WTC11 (cell line): Measurements from ENCODE around the gene TNIK. TPM values are rescaled to one million over a fixed set of nuclear protein-coding genes. Genes with fewer than 3 reads are reported as not detected.
A peak's percentile ranks its signal among the peaks of the same experiment; 100 is the strongest.

ENCODE experiments used
- ATAC-seq: fragments of 200-7000 bp; cut with Tn5 transposase; 2 replicates; pipeline ENCODE4 v1.10.0; 2021; ENCODE audit warnings: mild to moderate bottlenecking, moderate library complexity
- CTCF ChIA-PET: fragments of 300-600 bp; sonication (Branson Sonifier 250); formaldehyde crosslinking; loops from one replicate; lab custom pipeline; 2021; ENCODE audit warnings: antibody characterized with exemption; lab: Charles Lee
- POLR2A ChIA-PET: fragments of 350-600 bp; sonication (Branson Sonifier 250); formaldehyde crosslinking; loops from one replicate; lab custom pipeline; 2021; ENCODE audit warnings: antibody characterized with exemption; lab: Charles Lee
- DNase-seq: peaks from one replicate; pipeline ENCODE4 v3.0.0; 2021; ENCODE audit warnings: low spot score
- H3K27ac Mint-ChIP-seq: 2 replicates; pipeline ENCODE4 v1.8.0; 2021; ENCODE audit warnings: mixed read lengths
- H3K27me3 Mint-ChIP-seq: 2 replicates; pipeline ENCODE4 v1.8.0; 2021; ENCODE audit warnings: low read depth, mild to moderate bottlenecking, moderate library complexity, mixed read lengths
- H3K36me3 Mint-ChIP-seq: 2 replicates; pipeline ENCODE4 v1.8.0; 2021; ENCODE audit warnings: mixed read lengths
- H3K4me1 Mint-ChIP-seq: 2 replicates; pipeline ENCODE4 v1.8.0; 2022; ENCODE audit warnings: mixed read lengths
- H3K4me3 Mint-ChIP-seq: 2 replicates; pipeline ENCODE4 v1.8.0; 2021; ENCODE audit warnings: mild to moderate bottlenecking, moderate library complexity, mixed read lengths
- H3K9me3 Mint-ChIP-seq: 2 replicates; pipeline ENCODE4 v1.8.0; 2021; ENCODE audit warnings: mixed read lengths
- E2F4 ChIP-seq: sonication (generic); formaldehyde crosslinking; IDR thresholded peaks from 2 replicates; pipeline ENCODE4 v1.8.1; 2022; ENCODE audit warnings: low read depth, mild to moderate bottlenecking, moderate library complexity, missing genetic modification reagents, borderline replicate concordance
- ELF4 ChIP-seq: sonication (generic); formaldehyde crosslinking; IDR thresholded peaks from 2 replicates; pipeline ENCODE4 v1.8.1; 2022; ENCODE audit warnings: low read depth, mild to moderate bottlenecking, moderate library complexity, missing genetic modification reagents
- EMX1 ChIP-seq: fragments of 250-450 bp; sonication (Bioruptor Pico); IDR thresholded peaks from 2 replicates; pipeline ENCODE4 v1.8.0; 2021; ENCODE audit warnings: mild to moderate bottlenecking
- ESRRA ChIP-seq: sonication (generic); formaldehyde crosslinking; IDR thresholded peaks from 2 replicates; pipeline ENCODE4 v1.8.1; 2022; ENCODE audit warnings: mild to moderate bottlenecking, missing genetic modification reagents, borderline replicate concordance
- GABPB1 ChIP-seq: sonication (generic); formaldehyde crosslinking; IDR thresholded peaks from 2 replicates; pipeline ENCODE4 v1.8.1; 2023; ENCODE audit warnings: mild to moderate bottlenecking, missing genetic modification reagents
- GTF2I ChIP-seq: fragments of 250-450 bp; sonication (Bioruptor Pico); conservative IDR thresholded peaks from 2 replicates; pipeline ENCODE4 v1.4.0; 2021; ENCODE audit warnings: mild to moderate bottlenecking
- IRF2 ChIP-seq: sonication (generic); formaldehyde crosslinking; IDR thresholded peaks from 2 replicates; pipeline ENCODE4 v1.8.0; 2022; ENCODE audit warnings: low read depth, missing genetic modification reagents, borderline replicate concordance
- MLX ChIP-seq: sonication (generic); formaldehyde crosslinking; IDR thresholded peaks from 2 replicates; pipeline ENCODE4 v1.8.1; 2023; ENCODE audit warnings: mild to moderate bottlenecking, missing genetic modification reagents, moderate library complexity
- MXD4 ChIP-seq: fragments of 250-450 bp; sonication (Bioruptor Pico); IDR thresholded peaks from 2 replicates; pipeline ENCODE4 v1.8.0; 2021; ENCODE audit warnings: mild to moderate bottlenecking, moderate library complexity, borderline replicate concordance
- MYBL2 ChIP-seq: sonication (generic); formaldehyde crosslinking; IDR thresholded peaks from 2 replicates; pipeline ENCODE4 v1.8.1; 2023; ENCODE audit warnings: mild to moderate bottlenecking, moderate library complexity, missing genetic modification reagents
- OVOL2 ChIP-seq: fragments of 250-450 bp; sonication (Bioruptor Pico); IDR thresholded peaks from 2 replicates; pipeline ENCODE4 v1.9.0; 2021; ENCODE audit warnings: mild to moderate bottlenecking, borderline replicate concordance
- PRRX2 ChIP-seq: fragments of 250-450 bp; sonication (Bioruptor Pico); IDR thresholded peaks from 2 replicates; pipeline ENCODE4 v1.8.0; 2021; ENCODE audit warnings: mild to moderate bottlenecking
- SMAD3 ChIP-seq: sonication (generic); formaldehyde crosslinking; IDR thresholded peaks from 2 replicates; pipeline ENCODE4 v1.8.0; 2022; ENCODE audit warnings: missing genetic modification reagents, mild to moderate bottlenecking, borderline replicate concordance
- TEAD1 ChIP-seq: sonication (generic); formaldehyde crosslinking; IDR thresholded peaks from 2 replicates; pipeline ENCODE4 v1.8.0; 2022; ENCODE audit warnings: mild to moderate bottlenecking, missing genetic modification reagents
- ZNF671 ChIP-seq: fragments of 250-450 bp; sonication (Bioruptor Pico); IDR thresholded peaks from 2 replicates; pipeline ENCODE4 v1.8.0; 2021; ENCODE audit warnings: mild to moderate bottlenecking
- ZSCAN18 ChIP-seq: fragments of 250-450 bp; sonication (Bioruptor Pico); IDR thresholded peaks from 2 replicates; pipeline ENCODE4 v2.1.2; 2022; ENCODE audit warnings: mild to moderate bottlenecking, moderate library complexity
- total RNA-seq: library from RNA; stranded (reverse); gene quantifications from 3 replicates; pipeline ENCODE4 v1.2.3, GENCODE V29; 2021
- TF ChIP-seq, protein P1 (sequence below): fragments of 250-450 bp; sonication (Bioruptor Pico); IDR thresholded peaks from 2 replicates; pipeline ENCODE4 v1.9.0; 2021; ENCODE audit warnings: mild to moderate bottlenecking, borderline replicate concordance
- TF ChIP-seq, protein P2 (sequence below): sonication (generic); formaldehyde crosslinking; IDR thresholded peaks from 2 replicates; pipeline ENCODE4 v1.8.1; 2023; ENCODE audit warnings: mild to moderate bottlenecking, missing genetic modification reagents
- TF ChIP-seq, protein P3 (sequence below): sonication (generic); formaldehyde crosslinking; IDR thresholded peaks from 2 replicates; pipeline ENCODE4 v1.8.0; 2022; ENCODE audit warnings: mild to moderate bottlenecking, missing genetic modification reagents

TNIK gene
- total RNA-seq, 1 experiment from 2014 or later = 50.3 TPM

DNA sequence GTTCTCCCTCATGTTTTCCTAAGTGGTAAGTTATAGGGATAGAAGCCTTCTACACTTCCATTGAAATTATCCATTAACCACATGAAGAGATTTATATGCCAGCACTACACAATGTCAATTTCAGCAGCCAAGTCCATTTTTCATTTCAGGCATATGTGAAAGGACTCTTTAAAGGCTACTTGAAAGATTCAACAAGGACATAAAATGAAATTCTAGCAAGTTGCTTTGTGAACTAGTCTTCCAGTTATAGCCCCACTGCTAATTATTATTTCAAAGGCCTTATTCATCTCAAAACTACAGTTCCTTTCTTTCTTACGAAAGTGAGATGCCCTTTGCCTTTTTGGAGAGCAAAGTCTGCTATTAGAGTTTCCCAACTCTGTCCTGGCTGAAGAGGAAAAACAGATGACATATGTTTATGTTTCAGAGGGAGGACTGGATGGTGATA, 367.7 kb downstream of the TNIK start:
- ChIA-PET POLR2A (no interaction called here), CTCF (no interaction called here)
- peaks cover 30% of the 10 kb centered on the region for H3K36me3 Mint-ChIP-seq
- no peaks in the 10 kb centered on the region for H3K27me3 Mint-ChIP-seq
- 0 out of 2 replicates have a peak, but pooled peaks cover 5% of the 10 kb centered on the region for H3K4me1 Mint-ChIP-seq
- TF ChIP-seq IRF2 (CRISPR knock-in tag) (no peak), GABPB1 (CRISPR knock-in tag) (peak; percentile 52)
- peaks cover 1% of the 10 kb centered on the region; the same call in 1 of the 2 replicates for H3K9me3 Mint-ChIP-seq
- no peak overlapping the region for H3K27ac Mint-ChIP-seq
- no peak overlapping the region for H3K4me3 Mint-ChIP-seq
- DNase-seq = no peak
- no peak for ATAC-seq

GRCh38 chr3:171090321-171090720, 369.9 kb downstream of the TNIK start:
- ChIA-PET CTCF (interaction anchor here (1.0 kb wide), 1 partner anchor 41 kb away, joined by 4 read pairs; no protein-coding TSS in a partner anchor), POLR2A (interaction anchor here (0.7 kb wide), 1 partner anchor 1378 kb away, joined by 6 read pairs; no protein-coding TSS in a partner anchor)
- H3K36me3 Mint-ChIP-seq = peaks cover 27% of the 10 kb centered on the region
- H3K9me3 Mint-ChIP-seq = no peaks in the 10 kb centered on the region
- no peak for ATAC-seq
- H3K4me1 Mint-ChIP-seq = 0 out of 2 replicates have a peak, but pooled peaks cover 5% of the 10 kb centered on the region
- DNase-seq = no peak
- no peaks in the 10 kb centered on the region for H3K27me3 Mint-ChIP-seq
- no peak overlapping the region for H3K27ac Mint-ChIP-seq
- no peak overlapping the region for H3K4me3 Mint-ChIP-seq
- no peak for TF ChIP-seq OVOL2 (CRISPR knock-in tag)
- TF ChIP-seq, protein P1, sequence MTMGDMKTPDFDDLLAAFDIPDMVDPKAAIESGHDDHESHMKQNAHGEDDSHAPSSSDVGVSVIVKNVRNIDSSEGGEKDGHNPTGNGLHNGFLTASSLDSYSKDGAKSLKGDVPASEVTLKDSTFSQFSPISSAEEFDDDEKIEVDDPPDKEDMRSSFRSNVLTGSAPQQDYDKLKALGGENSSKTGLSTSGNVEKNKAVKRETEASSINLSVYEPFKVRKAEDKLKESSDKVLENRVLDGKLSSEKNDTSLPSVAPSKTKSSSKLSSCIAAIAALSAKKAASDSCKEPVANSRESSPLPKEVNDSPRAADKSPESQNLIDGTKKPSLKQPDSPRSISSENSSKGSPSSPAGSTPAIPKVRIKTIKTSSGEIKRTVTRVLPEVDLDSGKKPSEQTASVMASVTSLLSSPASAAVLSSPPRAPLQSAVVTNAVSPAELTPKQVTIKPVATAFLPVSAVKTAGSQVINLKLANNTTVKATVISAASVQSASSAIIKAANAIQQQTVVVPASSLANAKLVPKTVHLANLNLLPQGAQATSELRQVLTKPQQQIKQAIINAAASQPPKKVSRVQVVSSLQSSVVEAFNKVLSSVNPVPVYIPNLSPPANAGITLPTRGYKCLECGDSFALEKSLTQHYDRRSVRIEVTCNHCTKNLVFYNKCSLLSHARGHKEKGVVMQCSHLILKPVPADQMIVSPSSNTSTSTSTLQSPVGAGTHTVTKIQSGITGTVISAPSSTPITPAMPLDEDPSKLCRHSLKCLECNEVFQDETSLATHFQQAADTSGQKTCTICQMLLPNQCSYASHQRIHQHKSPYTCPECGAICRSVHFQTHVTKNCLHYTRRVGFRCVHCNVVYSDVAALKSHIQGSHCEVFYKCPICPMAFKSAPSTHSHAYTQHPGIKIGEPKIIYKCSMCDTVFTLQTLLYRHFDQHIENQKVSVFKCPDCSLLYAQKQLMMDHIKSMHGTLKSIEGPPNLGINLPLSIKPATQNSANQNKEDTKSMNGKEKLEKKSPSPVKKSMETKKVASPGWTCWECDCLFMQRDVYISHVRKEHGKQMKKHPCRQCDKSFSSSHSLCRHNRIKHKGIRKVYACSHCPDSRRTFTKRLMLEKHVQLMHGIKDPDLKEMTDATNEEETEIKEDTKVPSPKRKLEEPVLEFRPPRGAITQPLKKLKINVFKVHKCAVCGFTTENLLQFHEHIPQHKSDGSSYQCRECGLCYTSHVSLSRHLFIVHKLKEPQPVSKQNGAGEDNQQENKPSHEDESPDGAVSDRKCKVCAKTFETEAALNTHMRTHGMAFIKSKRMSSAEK (CRISPR knock-in tag) = no peak
- TF ChIP-seq PRRX2 (CRISPR knock-in tag) = no peak
- no peak for TF ChIP-seq TEAD1 (CRISPR knock-in tag)
- TF ChIP-seq ESRRA (CRISPR knock-in tag) = no peak
- TF ChIP-seq SMAD3 (CRISPR knock-in tag) = no peak
- no peak for TF ChIP-seq MLX (CRISPR knock-in tag)
- TF ChIP-seq ELF4 (CRISPR knock-in tag) = no peak

GRCh38 chr3:171088964-171089754, 371.0 kb downstream of the TNIK start:
- Mint-ChIP-seq H3K36me3 (peaks cover 27% of the 10 kb centered on the region), H3K9me3 (no peaks in the 10 kb centered on the region), H3K27me3 (no peaks in the 10 kb centered on the region), H3K4me1 (0 out of 2 replicates have a peak, but pooled peaks cover 5% of the 10 kb centered on the region), H3K4me3 (no peak overlapping the region), H3K27ac (no peak overlapping the region)
- ChIA-PET POLR2A (interaction anchor here (0.6 kb wide), 1 partner anchor 33 kb away, joined by 3 read pairs; no protein-coding TSS in a partner anchor), CTCF (interaction anchor here (1.2 kb wide), 1 partner anchor 40 kb away, joined by 3 read pairs; no protein-coding TSS in a partner anchor)
- ATAC-seq (no peak), DNase-seq (no peak)
- TF ChIP-seq, protein P2, sequence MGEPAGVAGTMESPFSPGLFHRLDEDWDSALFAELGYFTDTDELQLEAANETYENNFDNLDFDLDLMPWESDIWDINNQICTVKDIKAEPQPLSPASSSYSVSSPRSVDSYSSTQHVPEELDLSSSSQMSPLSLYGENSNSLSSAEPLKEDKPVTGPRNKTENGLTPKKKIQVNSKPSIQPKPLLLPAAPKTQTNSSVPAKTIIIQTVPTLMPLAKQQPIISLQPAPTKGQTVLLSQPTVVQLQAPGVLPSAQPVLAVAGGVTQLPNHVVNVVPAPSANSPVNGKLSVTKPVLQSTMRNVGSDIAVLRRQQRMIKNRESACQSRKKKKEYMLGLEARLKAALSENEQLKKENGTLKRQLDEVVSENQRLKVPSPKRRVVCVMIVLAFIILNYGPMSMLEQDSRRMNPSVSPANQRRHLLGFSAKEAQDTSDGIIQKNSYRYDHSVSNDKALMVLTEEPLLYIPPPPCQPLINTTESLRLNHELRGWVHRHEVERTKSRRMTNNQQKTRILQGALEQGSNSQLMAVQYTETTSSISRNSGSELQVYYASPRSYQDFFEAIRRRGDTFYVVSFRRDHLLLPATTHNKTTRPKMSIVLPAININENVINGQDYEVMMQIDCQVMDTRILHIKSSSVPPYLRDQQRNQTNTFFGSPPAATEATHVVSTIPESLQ = no peak
- TF ChIP-seq E2F4 (CRISPR knock-in tag) = no peak
- no peak for TF ChIP-seq ESRRA (CRISPR knock-in tag)
- no peak for TF ChIP-seq GTF2I
- no peak for TF ChIP-seq MYBL2
- no peak for TF ChIP-seq MXD4 (CRISPR knock-in tag)
- no peak for TF ChIP-seq EMX1 (CRISPR knock-in tag)
- TF ChIP-seq IRF2 (CRISPR knock-in tag) = no peak
- no peak for TF ChIP-seq ZSCAN18 (CRISPR knock-in tag)
- TF ChIP-seq, protein P3, sequence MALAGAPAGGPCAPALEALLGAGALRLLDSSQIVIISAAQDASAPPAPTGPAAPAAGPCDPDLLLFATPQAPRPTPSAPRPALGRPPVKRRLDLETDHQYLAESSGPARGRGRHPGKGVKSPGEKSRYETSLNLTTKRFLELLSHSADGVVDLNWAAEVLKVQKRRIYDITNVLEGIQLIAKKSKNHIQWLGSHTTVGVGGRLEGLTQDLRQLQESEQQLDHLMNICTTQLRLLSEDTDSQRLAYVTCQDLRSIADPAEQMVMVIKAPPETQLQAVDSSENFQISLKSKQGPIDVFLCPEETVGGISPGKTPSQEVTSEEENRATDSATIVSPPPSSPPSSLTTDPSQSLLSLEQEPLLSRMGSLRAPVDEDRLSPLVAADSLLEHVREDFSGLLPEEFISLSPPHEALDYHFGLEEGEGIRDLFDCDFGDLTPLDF (CRISPR knock-in tag) = no peak
- TF ChIP-seq ZNF671 (CRISPR knock-in tag) = no peak
